ENCODE data around the gene MXD4. TPM values are rescaled to one million over a fixed set of nuclear protein-coding genes. Genes with fewer than 3 reads are reported as not detected.

Gene MXD4
- 10.1 TPM for polyA plus RNA-seq (2013, experiment 1 of 2)
- polyA plus RNA-seq (2013, experiment 2 of 2) = 10.8 TPM

- no peak within 1 kb of the TSS for H2AK5ac ChIP-seq (ENCODE audit: low read length)
- H3K79me2 ChIP-seq (ENCODE audit: control insufficient read depth, insufficient read depth, low read length) = no peaks in the 10 kb centered on the region
- H2BK5ac ChIP-seq (ENCODE audit: low read length) = no peak within 1 kb of the TSS
- no peaks in the 10 kb centered on the region for H3K36me3 ChIP-seq (ENCODE audit: control insufficient read depth, insufficient read depth, low read length)
- H3K56ac ChIP-seq (ENCODE audit: low read length) = peak within 1 kb of the TSS; percentile 90
- peak within 1 kb of the TSS; percentile 65 for H3K4me3 ChIP-seq (ENCODE audit: low read length)
- no peak within 1 kb of the TSS for H2BK15ac ChIP-seq (replicated peaks; ENCODE audit: low read depth)
- no peak within 1 kb of the TSS for H4K8ac ChIP-seq (ENCODE audit: low read depth, low read length)
- peak within 1 kb of the TSS; percentile 86 for H3K9ac ChIP-seq (ENCODE audit: low read length)
- no peaks in the 10 kb centered on the region for H3K79me1 ChIP-seq (ENCODE audit: low read length)
- no peaks in the 10 kb centered on the region for H3K27me3 ChIP-seq (ENCODE audit: insufficient read depth, low read length, poor library complexity)
- no peak within 1 kb of the TSS for H4K5ac ChIP-seq (ENCODE audit: low read length)
- H3K4me1 ChIP-seq (ENCODE audit: control insufficient read depth, low read depth, low read length) = no peaks in the 10 kb centered on the region
- peak within 1 kb of the TSS; percentile 38 for H3K4ac ChIP-seq (ENCODE audit: low read depth, low read length)
- H3K27ac ChIP-seq (ENCODE audit: low read depth, low read length) = peak within 1 kb of the TSS; percentile 62
- no peak within 1 kb of the TSS for H3K23ac ChIP-seq (ENCODE audit: low read length)
- peak within 1 kb of the TSS; percentile 75 for H3K18ac ChIP-seq (ENCODE audit: low read length)
- H3K4me2 ChIP-seq (ENCODE audit: low read length) = peak within 1 kb of the TSS; percentile 58
- no CpG with 5 or more reads among the region's 46 CpGs for WGBS (ENCODE audit: extremely low coverage, insufficient coverage, low lambda C conversion rate)
- no peak within 1 kb of the TSS for H2BK120ac ChIP-seq (ENCODE audit: low read depth, low read length)
- no peak for DNase-seq
Observed at GRCh38 chr4:2261853-2262144, at the start of gene MXD4. TSS of gene MXD4 (minus strand) at chr4:2262109. CDS start at chr4:2261980, 129 bp downstream.

GRCh38 chr4:2306773-2307410, 45.0 kb upstream of the MXD4 start:
- H3K4ac ChIP-seq (ENCODE audit: low read depth, low read length) = no peak overlapping the region
- H2BK15ac ChIP-seq (replicated peaks; ENCODE audit: low read depth) = no peak overlapping the region
- no peaks in the 10 kb centered on the region for H3K79me2 ChIP-seq (ENCODE audit: control insufficient read depth, insufficient read depth, low read length)
- H3K36me3 ChIP-seq (ENCODE audit: control insufficient read depth, insufficient read depth, low read length) = no peaks in the 10 kb centered on the region
- no peak overlapping the region for H3K23ac ChIP-seq (ENCODE audit: low read length)
- DNase-seq = no peak
- H3K56ac ChIP-seq (ENCODE audit: low read length) = no peak overlapping the region
- no peak overlapping the region for H4K8ac ChIP-seq (ENCODE audit: low read depth, low read length)
- no peak overlapping the region for H3K27ac ChIP-seq (ENCODE audit: low read depth, low read length)
- H3K4me1 ChIP-seq (ENCODE audit: control insufficient read depth, low read depth, low read length) = no peaks in the 10 kb centered on the region
- H3K18ac ChIP-seq (ENCODE audit: low read length) = no peak overlapping the region
- no peak overlapping the region for H2AK5ac ChIP-seq (ENCODE audit: low read length)
- H3K9ac ChIP-seq (ENCODE audit: low read length) = no peak overlapping the region
- H4K5ac ChIP-seq (ENCODE audit: low read length) = no peak overlapping the region
- H2BK5ac ChIP-seq (ENCODE audit: low read length) = no peak overlapping the region
- no CpG with 5 or more reads among the region's 10 CpGs for WGBS (ENCODE audit: extremely low coverage, insufficient coverage, low lambda C conversion rate)
- H3K27me3 ChIP-seq (ENCODE audit: insufficient read depth, low read length, poor library complexity) = no peaks in the 10 kb centered on the region
- no peaks in the 10 kb centered on the region for H3K79me1 ChIP-seq (ENCODE audit: low read length)
- no peak overlapping the region for H2BK120ac ChIP-seq (ENCODE audit: low read depth, low read length)
- H3K4me3 ChIP-seq (ENCODE audit: low read length) = no peak overlapping the region
- H3K4me2 ChIP-seq (ENCODE audit: low read length) = no peak overlapping the region

- no peak for DNase-seq
- no peaks in the 10 kb centered on the region for H3K36me3 ChIP-seq (ENCODE audit: control insufficient read depth, insufficient read depth, low read length)
- H3K56ac ChIP-seq (ENCODE audit: low read length) = no peak overlapping the region
- H3K4me1 ChIP-seq (ENCODE audit: control insufficient read depth, low read depth, low read length) = no peaks in the 10 kb centered on the region
- no peaks in the 10 kb centered on the region for H3K27me3 ChIP-seq (ENCODE audit: insufficient read depth, low read length, poor library complexity)
- no peak overlapping the region for H3K4ac ChIP-seq (ENCODE audit: low read depth, low read length)
- H3K9ac ChIP-seq (ENCODE audit: low read length) = no peak overlapping the region
- no peak overlapping the region for H2BK5ac ChIP-seq (ENCODE audit: low read length)
- no peaks in the 10 kb centered on the region for H3K79me1 ChIP-seq (ENCODE audit: low read length)
- no peak overlapping the region for H2BK120ac ChIP-seq (ENCODE audit: low read depth, low read length)
- no peak overlapping the region for H3K4me3 ChIP-seq (ENCODE audit: low read length)
- H3K27ac ChIP-seq (ENCODE audit: low read depth, low read length) = no peak overlapping the region
- no peak overlapping the region for H4K5ac ChIP-seq (ENCODE audit: low read length)
- no peak overlapping the region for H2AK5ac ChIP-seq (ENCODE audit: low read length)
- WGBS (ENCODE audit: extremely low coverage, insufficient coverage, low lambda C conversion rate) = no CpG with 5 or more reads among the region's 11 CpGs
- H3K79me2 ChIP-seq (ENCODE audit: control insufficient read depth, insufficient read depth, low read length) = no peaks in the 10 kb centered on the region
- no peak overlapping the region for H4K8ac ChIP-seq (ENCODE audit: low read depth, low read length)
- no peak overlapping the region for H3K4me2 ChIP-seq (ENCODE audit: low read length)
- no peak overlapping the region for H2BK15ac ChIP-seq (replicated peaks; ENCODE audit: low read depth)
- no peak overlapping the region for H3K18ac ChIP-seq (ENCODE audit: low read length)
- no peak overlapping the region for H3K23ac ChIP-seq (ENCODE audit: low read length)
Observed at GRCh38 chr4:2305766-2306501, 44.0 kb upstream of the MXD4 start.

- H3K4me1 ChIP-seq (ENCODE audit: control insufficient read depth, low read depth, low read length) = no peaks in the 10 kb centered on the region
- DNase-seq = no peak
- no peak overlapping the region for H4K8ac ChIP-seq (ENCODE audit: low read depth, low read length)
- H3K9ac ChIP-seq (ENCODE audit: low read length) = no peak overlapping the region
- H3K23ac ChIP-seq (ENCODE audit: low read length) = no peak overlapping the region
- H2AK5ac ChIP-seq (ENCODE audit: low read length) = no peak overlapping the region
- no peak overlapping the region for H3K27ac ChIP-seq (ENCODE audit: low read depth, low read length)
- H3K79me2 ChIP-seq (ENCODE audit: control insufficient read depth, insufficient read depth, low read length) = no peaks in the 10 kb centered on the region
- no peak overlapping the region for H2BK120ac ChIP-seq (ENCODE audit: low read depth, low read length)
- H3K4me3 ChIP-seq (ENCODE audit: low read length) = no peak overlapping the region
- H3K18ac ChIP-seq (ENCODE audit: low read length) = no peak overlapping the region
- no peak overlapping the region for H3K4me2 ChIP-seq (ENCODE audit: low read length)
- no peaks in the 10 kb centered on the region for H3K79me1 ChIP-seq (ENCODE audit: low read length)
- no peaks in the 10 kb centered on the region for H3K27me3 ChIP-seq (ENCODE audit: insufficient read depth, low read length, poor library complexity)
- WGBS (ENCODE audit: extremely low coverage, insufficient coverage, low lambda C conversion rate) = no CpG with 5 or more reads among the region's 41 CpGs
- no peak overlapping the region for H2BK5ac ChIP-seq (ENCODE audit: low read length)
- H2BK15ac ChIP-seq (replicated peaks; ENCODE audit: low read depth) = no peak overlapping the region
- no peak overlapping the region for H4K5ac ChIP-seq (ENCODE audit: low read length)
- H3K36me3 ChIP-seq (ENCODE audit: control insufficient read depth, insufficient read depth, low read length) = no peaks in the 10 kb centered on the region
- no peak overlapping the region for H3K56ac ChIP-seq (ENCODE audit: low read length)
- no peak overlapping the region for H3K4ac ChIP-seq (ENCODE audit: low read depth, low read length)
Observed at GRCh38 chr4:2304877-2305561, 43.1 kb upstream of the MXD4 start.

- Histone ChIP-seq H3K27me3 (ENCODE audit: insufficient read depth, low read length, poor library complexity) (no peaks in the 10 kb centered on the region), H3K56ac (ENCODE audit: low read length) (no peak overlapping the region), H2AK5ac (ENCODE audit: low read length) (no peak overlapping the region), H4K5ac (ENCODE audit: low read length) (no peak overlapping the region), H2BK120ac (ENCODE audit: low read depth, low read length) (no peak overlapping the region), H3K4ac (ENCODE audit: low read depth, low read length) (no peak overlapping the region), H2BK15ac (replicated peaks; ENCODE audit: low read depth) (no peak overlapping the region), H3K79me2 (ENCODE audit: control insufficient read depth, insufficient read depth, low read length) (no peaks in the 10 kb centered on the region), H3K9ac (ENCODE audit: low read length) (no peak overlapping the region), H4K8ac (ENCODE audit: low read depth, low read length) (no peak overlapping the region), H3K27ac (ENCODE audit: low read depth, low read length) (no peak overlapping the region), H2BK5ac (ENCODE audit: low read length) (no peak overlapping the region), H3K36me3 (ENCODE audit: control insufficient read depth, insufficient read depth, low read length) (no peaks in the 10 kb centered on the region), H3K18ac (ENCODE audit: low read length) (no peak overlapping the region), H3K4me3 (ENCODE audit: low read length) (no peak overlapping the region), H3K79me1 (ENCODE audit: low read length) (no peaks in the 10 kb centered on the region), H3K4me1 (ENCODE audit: control insufficient read depth, low read depth, low read length) (no peaks in the 10 kb centered on the region), H3K4me2 (ENCODE audit: low read length) (no peak overlapping the region), H3K23ac (ENCODE audit: low read length) (no peak overlapping the region)
- DNase-seq = no peak
- no CpG with 5 or more reads among the region's 32 CpGs for WGBS (ENCODE audit: extremely low coverage, insufficient coverage, low lambda C conversion rate)
Observed at GRCh38 chr4:2304321-2304876, 42.5 kb upstream of the MXD4 start.

All from mesendoderm (in vitro differentiated cells).